OCI-LY7 (cell line): ENCODE measurements around the gene CCNK. TPM values are rescaled to one million over a fixed set of nuclear protein-coding genes. Genes with fewer than 3 reads are reported as not detected.

Experiments used
- Bru-seq: library from RNA; stranded (reverse); fragments of 400-500 nt; gene quantifications from one replicate; lab custom pipeline; 2021; lab: Mats Ljungman, UMichigan
- BruChase-seq, 2 experiments: library from RNA; stranded (reverse); fragments of 400-500 nt; gene quantifications; one replicate each; lab custom pipeline; 2021; lab: Mats Ljungman, UMichigan
- BruUV-seq: library from RNA; stranded (reverse); fragments of 400-500 nt; replicated peaks from 2 replicates; lab custom pipeline; 2021; lab: Mats Ljungman, UMichigan
- CTCF ChIA-PET: fragments of 300-600 bp; sonication (Branson Sonifier 250); formaldehyde crosslinking; loops from one replicate; lab custom pipeline; 2022; ENCODE audit warnings: antibody characterized with exemption; ENCODE audit not compliant: unreplicated experiment; lab: Charles Lee
- POLR2A ChIA-PET: fragments of 300-600 bp; sonication (Branson Sonifier 250); formaldehyde crosslinking; loops from one replicate; lab custom pipeline; 2022; ENCODE audit warnings: antibody characterized with exemption; lab: Charles Lee
- DNase-seq: peaks from one replicate; pipeline ENCODE4 v3.0.0-alpha.2; 2015; ENCODE audit warnings: low spot score
- H2AFZ ChIP-seq: fragments of 200-600 bp; sonication (generic), shearing (Covaris generic); 2 replicates; pipeline ENCODE4 v1.6.1; 2014; ENCODE audit warnings: mild to moderate bottlenecking, antibody characterized with exemption, low read length, moderate library complexity
- H3K27ac ChIP-seq: fragments of 200-600 bp; sonication (generic); 2 replicates; pipeline ENCODE4 v1.5.1; 2014; ENCODE audit warnings: mixed run types, low read depth, mild to moderate bottlenecking, moderate library complexity, low read length, inconsistent platforms; ENCODE audit not compliant: poor library complexity, severe bottlenecking
- H3K36me3 ChIP-seq: fragments of 200-600 bp; sonication (generic); 2 replicates; pipeline ENCODE4 v1.6.1; 2014; ENCODE audit warnings: mild to moderate bottlenecking, antibody characterized with exemption, low read length, moderate library complexity, mixed read lengths; ENCODE audit not compliant: insufficient read depth
- H3K4me1 ChIP-seq: fragments of 200-600 bp; sonication (generic); 2 replicates; pipeline ENCODE4 v1.5.1; 2014; ENCODE audit warnings: mild to moderate bottlenecking, low read length; ENCODE audit not compliant: insufficient read depth, poor library complexity, severe bottlenecking
- H3K4me2 ChIP-seq: fragments of 200-600 bp; sonication (generic); 2 replicates; pipeline ENCODE4 v1.6.1; 2014; ENCODE audit warnings: mild to moderate bottlenecking, low read length
- H3K4me3 ChIP-seq: fragments of 200-600 bp; sonication (generic); 2 replicates; pipeline ENCODE4 v1.5.1; 2014; ENCODE audit warnings: mild to moderate bottlenecking, low read depth, low read length; ENCODE audit not compliant: poor library complexity, severe bottlenecking
- H3K79me2 ChIP-seq: fragments of 200-600 bp; sonication (generic); 2 replicates; pipeline ENCODE4 v1.6.1; 2016; ENCODE audit warnings: low read depth, mild to moderate bottlenecking, low read length, moderate library complexity, mixed read lengths; ENCODE audit not compliant: insufficient read depth
- H3K9me2 ChIP-seq: fragments of 200-600 bp; sonication (generic); 2 replicates; pipeline ENCODE4 v1.6.1; 2016; ENCODE audit warnings: mild to moderate bottlenecking, low read length, mixed read lengths; ENCODE audit not compliant: insufficient read depth
- H3K9me3 ChIP-seq: fragments of 200-600 bp; sonication (generic); 2 replicates; pipeline ENCODE4 v1.6.1; 2014; ENCODE audit warnings: mild to moderate bottlenecking, mixed run types, low read length, mixed read lengths
- H4K20me1 ChIP-seq: fragments of 200-600 bp; sonication (generic); 2 replicates; pipeline ENCODE4 v1.6.1; 2014; ENCODE audit warnings: mild to moderate bottlenecking, antibody characterized with exemption, low read length, moderate library complexity, mixed read lengths; ENCODE audit not compliant: insufficient read depth
- EZH2phosphoT487 ChIP-seq: fragments of 200-600 bp; sonication (generic); IDR thresholded peaks from 2 replicates; pipeline ENCODE4 v1.6.1; 2018; ENCODE audit warnings: low read depth, borderline replicate concordance, mild to moderate bottlenecking, mixed run types, antibody characterized with exemption, low read length, moderate library complexity, mixed read lengths
- intact Hi-C: fragments of 100-400 bp; cut with micrococcal nuclease; formaldehyde crosslinking; loops from one replicate; pipeline ENCODE4 v1.10.0; 2022; ENCODE audit not compliant: unreplicated experiment
- long read RNA-seq: library from polyadenylated mRNA; stranded (forward); transcript quantifications from one replicate; pipeline ENCODE4 v2.0.0, GENCODE V29; 2022
- total RNA-seq, 2 experiments: library from RNA; depleted of rRNA in 1 of 2; stranded (reverse); fragments of >200 nt in 1 of 2; shearing (Covaris generic) in 1 of 2; gene quantifications; 2 replicates each; pipeline ENCODE4 v1.2.3, GENCODE V29; 2014 to 2022
- TF ChIP-seq, protein P1 (sequence below): fragments of 200-600 bp; sonication (generic); conservative IDR thresholded peaks from 2 replicates; pipeline ENCODE4 v1.5.1; 2014; ENCODE audit warnings: mild to moderate bottlenecking, antibody characterized with exemption, low read length, moderate library complexity, mixed read lengths

CCNK gene
- 25.1 and 38.8 TPM in 2 replicates for total RNA-seq (2014; rRNA removed; shearing (Covaris generic))
- 69.0 and 76.3 TPM in 2 replicates for total RNA-seq (2022)
- Bru-seq, nascent RNA: percentile 79 among the genes with signal in this experiment
- BruChase-seq, experiment 1, labeled RNA remaining after a 6-hour chase: percentile 77 among the genes with signal in this experiment
- BruChase-seq, experiment 2, labeled RNA remaining after a 2-hour chase: percentile 74 among the genes with signal in this experiment
- long read RNA-seq, partial matches to known transcripts: 0 of 6 reads
- long read RNA-seq, other reads (novel, unspliced or antisense): 6 of 6 reads

DNA sequence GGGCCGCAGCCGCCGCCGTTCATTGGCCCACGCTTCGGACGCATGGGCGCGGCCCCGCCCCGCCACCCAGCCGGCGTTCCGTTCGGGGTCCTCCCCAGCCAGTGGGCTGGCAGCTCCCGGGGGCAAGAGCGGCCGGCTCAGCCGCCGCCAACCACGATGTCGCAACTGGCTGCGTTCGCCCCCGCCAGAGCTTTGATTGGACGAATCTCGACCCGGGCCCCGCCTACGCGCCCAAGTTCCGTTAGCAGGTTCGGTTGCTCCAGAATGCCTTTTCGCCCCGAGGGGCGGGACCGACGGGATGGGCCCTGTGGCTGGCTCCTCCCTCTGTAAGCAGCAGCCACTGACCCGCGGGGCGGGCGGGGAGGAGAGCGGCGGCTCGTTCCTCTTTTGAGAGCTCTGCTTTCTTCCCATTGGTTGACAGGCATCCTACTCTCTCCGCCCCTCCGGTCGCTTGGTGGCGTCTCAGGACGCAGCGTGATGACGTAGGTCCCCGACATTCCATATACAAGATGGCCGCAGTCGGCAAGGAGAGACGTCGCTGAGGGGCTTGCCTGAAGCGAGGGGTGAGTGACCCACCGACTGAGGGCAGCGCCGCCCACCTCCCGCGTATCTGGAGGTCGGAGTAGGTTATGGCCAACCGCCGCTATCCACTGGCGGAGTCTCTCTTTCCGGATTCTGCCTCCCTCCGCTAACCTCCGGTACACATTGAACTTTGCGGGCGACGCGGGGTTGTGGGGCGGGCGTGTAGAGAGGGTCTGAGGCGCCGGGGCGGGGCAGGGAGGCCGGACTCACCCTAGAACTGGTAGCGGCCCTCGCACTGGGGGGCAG is at the start of gene CCNK:
Gene CCNK (plus strand): TSS at position 493 of the 828 bp plus-strand sequence. CDS start 11,269 bp downstream, outside the sequence.
- H3K4me1 ChIP-seq: peaks cover 23% of the 10 kb centered on the region
- H2AFZ ChIP-seq: peak within 1 kb of the TSS; percentile 40
- TF ChIP-seq, protein P1, sequence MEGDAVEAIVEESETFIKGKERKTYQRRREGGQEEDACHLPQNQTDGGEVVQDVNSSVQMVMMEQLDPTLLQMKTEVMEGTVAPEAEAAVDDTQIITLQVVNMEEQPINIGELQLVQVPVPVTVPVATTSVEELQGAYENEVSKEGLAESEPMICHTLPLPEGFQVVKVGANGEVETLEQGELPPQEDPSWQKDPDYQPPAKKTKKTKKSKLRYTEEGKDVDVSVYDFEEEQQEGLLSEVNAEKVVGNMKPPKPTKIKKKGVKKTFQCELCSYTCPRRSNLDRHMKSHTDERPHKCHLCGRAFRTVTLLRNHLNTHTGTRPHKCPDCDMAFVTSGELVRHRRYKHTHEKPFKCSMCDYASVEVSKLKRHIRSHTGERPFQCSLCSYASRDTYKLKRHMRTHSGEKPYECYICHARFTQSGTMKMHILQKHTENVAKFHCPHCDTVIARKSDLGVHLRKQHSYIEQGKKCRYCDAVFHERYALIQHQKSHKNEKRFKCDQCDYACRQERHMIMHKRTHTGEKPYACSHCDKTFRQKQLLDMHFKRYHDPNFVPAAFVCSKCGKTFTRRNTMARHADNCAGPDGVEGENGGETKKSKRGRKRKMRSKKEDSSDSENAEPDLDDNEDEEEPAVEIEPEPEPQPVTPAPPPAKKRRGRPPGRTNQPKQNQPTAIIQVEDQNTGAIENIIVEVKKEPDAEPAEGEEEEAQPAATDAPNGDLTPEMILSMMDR: no peak
- TF ChIP-seq EZH2phosphoT487: no peak

GRCh38 chr14:99431986-99432385 is 49.2 kb upstream of the CCNK start:
- no peaks in the 10 kb centered on the region for H3K79me2 ChIP-seq
- ChIA-PET CTCF (no interaction called here), POLR2A (interaction anchor here (1.1 kb wide), 1 partner anchor 19 kb away, joined by 3 read pairs; no protein-coding TSS in a partner anchor)
- H3K9me2 ChIP-seq: no peaks in the 10 kb centered on the region
- DNase-seq: no peak
- intact Hi-C loops: no loop called here
- peaks cover 16% of the 10 kb centered on the region for H3K9me3 ChIP-seq
- no peak overlapping the region for H3K4me2 ChIP-seq
- H3K36me3 ChIP-seq: peaks cover 60% of the 10 kb centered on the region
- TF ChIP-seq, protein P1: no peak
- no peak for TF ChIP-seq EZH2phosphoT487
- no peak overlapping the region for H2AFZ ChIP-seq
- H3K27ac ChIP-seq: no peak overlapping the region
- peaks cover 64% of the 10 kb centered on the region for H3K4me1 ChIP-seq
- no TSS peak for BruUV-seq
- no peaks in the 10 kb centered on the region for H4K20me1 ChIP-seq
- no peak overlapping the region for H3K4me3 ChIP-seq

More for the DNA sequence above, at the start of gene CCNK:
- peaks cover 88% of the 10 kb centered on the region for H3K79me2 ChIP-seq
- H4K20me1 ChIP-seq: peaks cover 66% of the 10 kb centered on the region
- peak within 1 kb of the TSS; percentile 95 for H3K4me3 ChIP-seq
- ChIA-PET CTCF (interaction anchor here (0.6 to 0.7 kb wide), 3 partner anchors 9 to 677 kb away, joined by 3 read pairs; no protein-coding TSS in a partner anchor), POLR2A (interaction anchor here (0.6 to 1.6 kb wide), 13 partner anchors 9 to 666 kb away, joined by 3 to 6 read pairs (median 3); partner anchors contain the start of gene CYP46A1)
- DNase-seq: peak; percentile 100
- no TSS peak for BruUV-seq
- intact Hi-C loops: loop anchor here (2.0 to 10.0 kb wide), 2 partner anchors 206 to 584 kb away; partner anchors contain the start of gene EVL
- H3K9me2 ChIP-seq: no peaks in the 10 kb centered on the region
- H3K9me3 ChIP-seq: no peaks in the 10 kb centered on the region
- H3K36me3 ChIP-seq: no peaks in the 10 kb centered on the region
- H3K27ac ChIP-seq: peak within 1 kb of the TSS; percentile 38
- peak within 1 kb of the TSS; percentile 89 for H3K4me2 ChIP-seq
